HG03045 (cell line): ENCODE results near the gene MALAT1.
"Not testable (repeated sequence)": the region's sequence is repeated elsewhere in the genome, so short reads cannot be mapped to it uniquely, and the experiment has no call there.

ENCODE experiments used
- ATAC-seq: cut with Tn5 transposase; IDR thresholded peaks from one replicate; pipeline ENCODE4 v1.9.1; 2021; ENCODE audit warnings: mild to moderate bottlenecking, moderate library complexity; ENCODE audit not compliant: unreplicated experiment

The MALAT1 gene

DNA sequence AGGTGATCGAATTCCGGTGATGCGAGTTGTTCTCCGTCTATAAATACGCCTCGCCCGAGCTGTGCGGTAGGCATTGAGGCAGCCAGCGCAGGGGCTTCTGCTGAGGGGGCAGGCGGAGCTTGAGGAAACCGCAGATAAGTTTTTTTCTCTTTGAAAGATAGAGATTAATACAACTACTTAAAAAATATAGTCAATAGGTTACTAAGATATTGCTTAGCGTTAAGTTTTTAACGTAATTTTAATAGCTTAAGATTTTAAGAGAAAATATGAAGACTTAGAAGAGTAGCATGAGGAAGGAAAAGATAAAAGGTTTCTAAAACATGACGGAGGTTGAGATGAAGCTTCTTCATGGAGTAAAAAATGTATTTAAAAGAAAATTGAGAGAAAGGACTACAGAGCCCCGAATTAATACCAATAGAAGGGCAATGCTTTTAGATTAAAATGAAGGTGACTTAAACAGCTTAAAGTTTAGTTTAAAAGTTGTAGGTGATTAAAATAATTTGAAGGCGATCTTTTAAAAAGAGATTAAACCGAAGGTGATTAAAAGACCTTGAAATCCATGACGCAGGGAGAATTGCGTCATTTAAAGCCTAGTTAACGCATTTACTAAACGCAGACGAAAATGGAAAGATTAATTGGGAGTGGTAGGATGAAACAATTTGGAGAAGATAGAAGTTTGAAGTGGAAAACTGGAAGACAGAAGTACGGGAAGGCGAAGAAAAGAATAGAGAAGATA is at the start of gene MALAT1:
Gene MALAT1, plus strand, starts transcription at position 69 of the 736 bp plus-strand sequence.
- ATAC-seq = peak; percentile 30

DNA sequence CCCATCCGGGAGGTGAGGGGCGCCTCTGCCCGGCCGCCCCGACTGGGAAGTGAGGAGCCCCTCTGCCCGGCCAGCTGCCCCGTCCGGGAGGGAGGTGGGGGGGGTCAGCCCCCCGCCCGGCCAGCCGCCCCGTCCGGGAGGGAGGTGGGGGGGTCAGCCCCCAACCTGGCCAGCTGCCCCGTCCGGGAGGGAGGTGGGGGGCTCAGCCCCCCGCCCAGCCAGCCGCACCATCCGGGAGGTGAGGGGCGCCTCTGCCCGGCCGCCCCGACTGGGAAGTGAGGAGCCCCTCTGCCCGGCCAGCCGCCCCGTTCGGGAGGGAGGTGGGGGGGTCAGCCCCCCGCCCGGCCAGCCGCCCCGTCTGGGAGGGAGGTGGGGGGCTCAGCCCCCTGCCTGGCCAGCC is 47.5 kb upstream of the MALAT1 start:
- not testable (repeated sequence) for ATAC-seq

DNA sequence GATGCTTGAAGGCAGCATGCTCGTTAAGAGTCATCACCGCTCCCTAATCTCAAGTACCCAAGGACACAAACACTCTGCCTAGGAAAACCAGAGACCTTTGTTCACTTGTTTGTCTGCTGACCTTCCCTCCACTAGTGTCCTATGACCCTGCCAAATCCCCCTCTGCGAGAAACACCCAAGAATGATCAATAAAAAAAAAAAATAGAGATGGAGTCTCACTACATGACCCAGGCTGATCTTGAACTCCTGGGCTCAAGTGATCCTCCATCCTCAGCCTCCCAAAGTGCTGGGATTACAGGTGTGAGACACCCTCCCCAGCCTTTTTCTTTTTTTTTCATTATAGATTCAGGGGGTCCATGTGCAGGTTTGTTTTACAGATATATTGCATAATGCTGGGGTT is 46.6 kb upstream of the MALAT1 start:
- ATAC-seq = not testable (repeated sequence)

DNA sequence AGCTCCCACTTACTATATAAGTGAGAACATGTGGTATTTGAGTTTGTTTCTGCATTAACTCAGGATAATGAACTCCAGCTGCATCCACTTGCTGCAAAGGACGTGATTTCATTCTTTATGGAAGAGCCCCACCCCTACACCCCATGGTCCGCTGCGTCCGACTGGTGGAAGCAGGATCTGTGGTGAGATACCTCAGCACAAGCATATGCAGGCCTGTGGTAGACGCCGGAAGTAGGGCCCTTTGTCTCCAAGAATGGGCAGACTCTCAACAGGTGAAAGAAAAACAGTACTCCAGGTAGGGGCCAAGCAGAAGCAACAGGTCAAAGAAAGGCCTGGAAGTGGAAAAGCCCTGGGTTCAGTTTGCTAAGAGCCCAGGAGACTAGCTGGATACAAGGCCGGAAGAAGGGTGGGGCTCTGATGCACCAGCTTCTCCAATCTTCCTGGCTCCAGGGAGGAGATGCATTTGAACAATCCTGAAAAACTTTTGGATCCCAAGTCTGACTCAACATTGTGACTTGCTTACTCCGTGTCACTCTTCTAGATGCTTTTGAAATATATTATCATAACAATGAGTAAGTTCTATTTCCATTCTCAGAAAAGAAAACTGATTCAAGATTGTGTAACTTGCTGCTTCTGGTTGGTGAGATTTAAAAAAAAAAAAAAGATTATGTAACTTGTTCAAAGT is 45.9 kb upstream of the MALAT1 start:
- ATAC-seq = no peak

- no peak for ATAC-seq
Measured at GRCh38 chr11:65454311-65454695, 44.5 kb upstream of the MALAT1 start.

DNA sequence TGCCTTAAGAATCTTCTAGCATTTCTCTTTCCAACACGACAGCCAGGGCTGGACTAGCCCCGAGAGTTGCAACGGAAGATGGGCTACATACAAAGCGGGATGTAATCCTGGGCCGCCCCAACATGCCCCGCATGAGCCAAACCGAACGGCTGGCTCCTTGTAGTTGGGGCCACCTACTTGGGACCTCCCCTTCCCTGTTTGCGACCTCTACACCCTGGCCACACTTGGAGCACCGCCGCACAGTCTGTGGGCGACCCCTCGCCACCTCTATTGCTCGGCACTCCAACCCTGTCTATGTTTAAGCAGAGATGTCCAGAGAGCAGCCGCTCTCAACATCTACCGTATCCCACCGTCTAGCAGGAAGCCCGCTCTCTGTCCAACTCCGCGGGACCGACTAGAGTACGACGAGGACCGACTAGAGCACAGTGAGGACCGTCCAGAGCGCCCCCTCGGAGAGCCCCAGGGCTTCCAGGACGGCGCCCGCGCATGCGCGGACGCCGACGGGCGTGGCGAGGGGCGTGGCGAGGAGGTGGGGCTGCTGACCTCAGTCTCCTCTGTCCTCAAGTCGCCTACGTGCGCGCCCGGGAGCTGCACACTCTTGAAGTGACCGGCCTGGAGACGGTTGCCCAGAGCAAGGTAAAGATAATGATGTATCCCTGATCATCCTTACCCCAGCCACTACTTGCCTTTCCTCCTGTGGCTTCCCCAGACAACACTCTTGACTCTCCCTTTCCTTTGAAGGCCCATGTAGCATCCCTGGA is 44.0 kb upstream of the MALAT1 start:
- peak; percentile 88 for ATAC-seq

DNA sequence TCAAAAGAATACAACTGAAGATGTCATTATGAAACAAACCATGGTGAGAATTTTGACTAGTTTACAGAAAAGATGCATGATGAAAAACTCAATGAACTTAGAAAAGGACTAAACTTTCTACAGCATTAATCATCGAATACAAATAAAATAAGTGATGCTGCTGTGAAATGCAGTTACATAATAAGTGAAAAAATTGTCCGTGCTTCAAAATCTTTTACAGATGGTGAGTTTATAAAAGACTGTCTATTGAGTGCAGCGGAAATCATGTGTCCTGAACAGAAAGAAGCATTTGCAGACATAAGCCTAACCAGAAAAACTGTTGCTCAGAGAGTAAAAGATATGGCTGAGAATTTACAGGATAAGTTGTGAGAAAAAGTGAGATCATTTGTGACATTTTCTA is 42.4 kb upstream of the MALAT1 start:
- no peak for ATAC-seq

GRCh38 chr11:65459552-65459951 is 39.3 kb upstream of the MALAT1 start:
- no peak for ATAC-seq

GRCh38 chr11:65465471-65465870 is 33.4 kb upstream of the MALAT1 start:
- not testable (repeated sequence) for ATAC-seq

GRCh38 chr11:65467306-65467705 is 31.5 kb upstream of the MALAT1 start:
- ATAC-seq = not testable (repeated sequence)

GRCh38 chr11:65468874-65469333 is 29.9 kb upstream of the MALAT1 start:
- ATAC-seq = no peak

- ATAC-seq = no peak
Measured at GRCh38 chr11:65470433-65471049, 28.3 kb upstream of the MALAT1 start.

DNA sequence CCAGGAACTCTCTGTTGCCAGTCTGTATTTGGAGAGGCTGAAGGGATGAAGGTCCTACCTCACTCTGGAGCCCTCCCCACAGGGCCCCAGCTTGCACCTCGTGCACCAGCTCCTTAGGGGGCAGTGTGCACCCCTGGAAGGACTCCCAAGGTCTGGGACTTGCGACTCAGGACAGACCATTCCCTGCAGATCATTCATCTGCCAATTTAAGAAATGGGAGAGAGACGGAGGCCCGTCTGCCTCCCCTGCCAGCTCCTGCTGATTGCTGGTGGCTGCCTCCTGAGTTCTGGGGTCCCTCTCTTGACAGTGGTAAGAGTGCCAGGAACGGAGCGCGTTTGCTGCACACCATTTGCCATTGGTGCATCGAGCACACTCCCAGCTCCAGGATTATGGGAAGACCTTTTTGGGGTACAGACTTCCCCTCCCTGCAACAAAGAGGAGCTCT is 27.4 kb upstream of the MALAT1 start:
- ATAC-seq = no peak

DNA sequence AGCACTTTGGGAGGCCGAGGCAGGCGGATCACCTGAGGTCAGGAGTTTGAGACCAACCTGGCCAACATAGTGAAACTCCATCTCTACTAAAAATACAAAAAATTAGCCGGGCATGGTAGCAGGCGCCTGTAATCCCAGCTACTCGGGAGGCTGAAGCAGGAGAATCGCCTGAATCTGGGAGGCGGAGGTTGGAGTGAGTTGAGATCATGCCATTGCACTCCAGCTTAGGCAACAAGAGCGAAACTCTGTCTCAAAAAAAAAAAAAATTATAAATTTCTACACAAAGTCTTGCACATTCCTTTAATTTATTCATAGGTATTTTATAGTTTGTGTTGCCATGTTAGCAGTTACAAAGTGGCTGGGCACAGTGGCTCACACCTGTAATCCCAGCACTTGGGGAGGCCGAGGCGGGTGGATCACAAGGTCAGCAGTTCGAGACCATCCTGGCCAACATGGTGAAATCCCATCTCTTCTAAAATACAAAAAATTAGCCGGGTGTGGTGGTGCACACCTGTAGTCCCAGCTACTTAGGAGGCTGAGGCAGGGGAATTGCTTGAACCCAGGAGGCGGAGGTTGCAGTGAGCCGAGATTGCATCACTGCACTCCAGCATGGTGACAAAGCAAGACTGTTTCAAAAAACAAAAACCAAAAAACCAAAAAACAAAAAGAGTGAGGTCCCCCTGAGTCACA is 26.1 kb upstream of the MALAT1 start:
- not testable (repeated sequence) for ATAC-seq

DNA sequence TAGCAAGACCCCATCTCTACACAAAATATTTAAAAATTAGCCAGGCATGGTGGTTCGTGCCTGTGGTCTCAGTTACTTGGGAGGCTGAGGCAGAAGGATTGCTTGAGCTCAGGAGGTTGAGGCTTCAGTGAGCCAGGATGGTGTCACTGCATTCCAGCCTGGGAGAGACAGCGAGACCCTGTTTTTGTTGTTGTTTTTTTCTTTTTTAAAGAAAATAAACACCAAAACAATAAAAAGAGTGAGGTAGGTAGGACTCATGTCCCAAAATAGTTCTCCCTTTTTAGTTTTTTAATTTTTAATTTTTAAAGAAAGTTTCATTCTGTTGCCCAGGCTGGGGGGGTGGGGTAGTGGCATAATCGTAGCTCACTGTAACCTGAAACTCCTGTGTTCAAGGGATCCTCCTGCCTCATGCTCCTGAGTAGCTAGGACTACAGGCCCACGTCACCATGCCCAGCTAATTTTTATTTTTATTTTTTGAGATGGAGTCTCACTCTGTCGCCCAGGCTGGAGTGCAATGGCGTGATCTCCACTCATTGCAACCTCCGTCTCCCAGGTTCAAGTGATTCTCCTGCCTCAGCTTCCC is 25.5 kb upstream of the MALAT1 start:
- no peak for ATAC-seq

DNA sequence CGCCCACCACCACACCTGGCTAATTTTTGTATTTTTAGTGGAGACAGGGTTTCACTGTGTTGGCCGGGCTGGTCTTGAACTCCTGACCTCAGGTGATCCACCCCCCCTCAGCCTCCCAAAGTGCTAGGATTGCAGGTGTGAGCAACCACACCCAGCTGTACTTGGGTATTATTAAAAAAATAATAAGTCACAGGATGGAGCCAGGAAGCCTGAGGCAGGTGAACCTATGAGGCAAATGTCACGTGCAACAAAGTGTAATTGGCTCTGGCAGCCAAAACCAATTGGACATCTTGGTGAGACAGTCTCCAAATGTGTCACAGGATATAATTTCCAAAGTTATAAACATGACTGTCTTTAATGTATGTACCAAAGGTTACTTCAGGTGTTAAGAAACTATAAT is 24.0 kb upstream of the MALAT1 start:
- no peak for ATAC-seq

- no peak for ATAC-seq
Measured at GRCh38 chr11:65476632-65477148, 22.2 kb upstream of the MALAT1 start.

DNA sequence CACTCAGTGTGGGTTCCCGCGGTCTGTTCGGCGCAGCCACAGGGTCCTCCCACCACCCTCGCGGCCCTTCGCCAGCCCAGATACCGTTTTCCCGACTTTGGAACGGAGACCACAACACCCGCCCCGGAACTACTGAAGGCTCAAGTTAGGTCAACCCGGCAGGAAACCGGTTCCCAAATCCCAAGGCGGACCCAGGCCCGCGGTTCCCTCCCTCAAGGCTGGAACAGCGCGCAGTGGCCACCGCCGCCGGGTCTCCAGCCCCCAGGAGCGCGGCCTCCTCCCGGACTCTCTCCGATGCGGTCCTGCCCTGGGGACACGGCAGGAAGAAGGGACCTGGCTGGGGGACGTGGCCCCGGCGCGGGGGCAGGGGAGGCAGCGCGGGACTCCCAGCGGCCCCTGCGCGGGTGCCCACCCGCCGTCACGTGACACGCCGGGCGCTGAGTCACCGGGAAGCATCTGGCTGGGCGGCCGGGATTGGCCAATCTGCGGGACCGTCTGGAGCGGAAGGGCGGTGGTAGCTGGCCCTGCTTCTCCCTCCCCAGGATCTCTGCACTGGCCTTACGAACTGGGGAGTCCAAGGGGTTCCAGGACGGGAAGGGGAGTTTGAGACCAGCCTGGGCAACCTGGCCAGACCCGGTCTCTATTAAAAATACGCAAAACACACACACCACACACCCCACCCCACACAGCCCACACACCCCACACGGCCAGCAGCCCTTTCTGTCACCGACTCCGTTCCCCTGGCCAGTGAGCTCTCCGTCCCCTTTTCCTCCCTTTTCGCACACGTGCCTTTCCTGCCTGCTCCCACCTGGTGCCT is 21.5 kb upstream of the MALAT1 start:
- ATAC-seq = peak; percentile 86
